ENCODE measurements around the gene SHOX. TPM values are rescaled to one million over a fixed set of nuclear protein-coding genes. Genes with fewer than 3 reads are reported as not detected.

SHOX gene
- not detected in 2 replicates for total RNA-seq (ENCODE audit: low replicate concordance)

DNA sequence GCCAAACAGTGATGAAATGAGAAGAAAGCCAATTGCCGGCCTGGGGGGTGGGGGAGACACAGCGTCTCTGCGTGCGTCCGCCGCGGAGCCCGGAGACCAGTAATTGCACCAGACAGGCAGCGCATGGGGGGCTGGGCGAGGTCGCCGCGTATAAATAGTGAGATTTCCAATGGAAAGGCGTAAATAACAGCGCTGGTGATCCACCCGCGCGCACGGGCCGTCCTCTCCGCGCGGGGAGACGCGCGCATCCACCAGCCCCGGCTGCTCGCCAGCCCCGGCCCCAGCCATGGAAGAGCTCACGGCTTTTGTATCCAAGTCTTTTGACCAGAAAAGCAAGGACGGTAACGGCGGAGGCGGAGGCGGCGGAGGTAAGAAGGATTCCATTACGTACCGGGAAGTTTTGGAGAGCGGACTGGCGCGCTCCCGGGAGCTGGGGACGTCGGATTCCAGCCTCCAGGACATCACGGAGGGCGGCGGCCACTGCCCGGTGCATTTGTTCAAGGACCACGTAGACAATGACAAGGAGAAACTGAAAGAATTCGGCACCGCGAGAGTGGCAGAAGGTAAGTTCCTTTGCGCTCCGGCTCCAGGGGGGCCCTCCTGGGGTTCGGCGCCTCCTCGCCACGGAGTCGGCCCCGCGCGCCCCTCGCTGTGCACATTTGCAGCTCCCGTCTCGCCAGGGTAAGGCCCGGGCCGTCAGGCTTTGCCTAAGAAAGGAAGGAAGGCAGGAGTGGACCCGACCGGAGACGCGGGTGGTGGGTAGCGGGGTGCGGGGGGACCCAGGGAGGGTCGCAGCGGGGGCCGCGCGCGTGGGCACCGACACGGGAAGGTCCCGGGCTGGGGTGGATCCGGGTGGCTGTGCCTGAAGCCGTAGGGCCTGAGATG, at the start of gene SHOX:
SHOX (plus strand) TSS at position 180 of the 885 bp plus-strand sequence; CDS start at position 287, 107 bp downstream.

Other genes starting within 250 kb of the SHOX start
- 13.7 and 18.3 TPM in 2 replicates for gene PPP2R3B, start 243.9 kb upstream of the SHOX start, total RNA-seq (ENCODE audit: low replicate concordance)

Data from smooth muscle cell of the coronary artery (primary cell).